Stomach (tissue), 9 donors: ENCODE data around the gene PLA2G5. TPM values are rescaled to one million over a fixed set of nuclear protein-coding genes. Genes with fewer than 3 reads are reported as not detected.

ENCODE experiments used
- DNase-seq, 2 donors: peaks; one replicate each; pipeline versions ENCODE4 v3.0.0 to v3.0.0-alpha.2; 2013 to 2019
- H3K27ac ChIP-seq, 5 donors: fragments of 200-600 bp in 4 of 5; sonication (generic) in 4 of 5; one replicate each; pipeline ENCODE4 v1.5.1; 2013 to 2019; ENCODE audit warnings: mild to moderate bottlenecking in 1 of 5, moderate library complexity in 1 of 5
- H3K27me3 ChIP-seq, 3 donors: fragments of 200-600 bp; sonication (generic); one replicate each; pipeline ENCODE4 v1.5.1; 2017 to 2019; ENCODE audit warnings: mixed run types in 1 of 3
- H3K36me3 ChIP-seq, 4 donors: fragments of 200-600 bp; sonication (generic); 1 replicate in 3 of 4; 2 replicates in 1 of 4; pipeline ENCODE4 v1.5.1; 2016 to 2019
- H3K4me1 ChIP-seq, 4 donors: fragments of 200-600 bp; sonication (generic); one replicate each; pipeline ENCODE4 v1.5.1; 2016 to 2019
- H3K4me3 ChIP-seq, 4 donors: fragments of 200-600 bp; sonication (generic) in 3 of 4; one replicate each; pipeline ENCODE4 v1.5.1; 2016 to 2019; ENCODE audit warnings: mild to moderate bottlenecking in 1 of 4
- H3K9me3 ChIP-seq, 4 donors: fragments of 200-600 bp; sonication (generic); one replicate each; pipeline ENCODE4 v1.5.1; 2016 to 2019
- EP300 ChIP-seq: sonication (generic); formaldehyde crosslinking; IDR thresholded peaks from one replicate; pipeline ENCODE4 v1.6.1; 2017; ENCODE audit warnings: antibody characterized with exemption
- POLR2A ChIP-seq, 4 donors: fragments of 450-650 bp; IDR thresholded peaks; one replicate each; pipeline ENCODE4 v1.6.1; 2016; ENCODE audit warnings: antibody characterized with exemption in 4 of 4, control low read depth in 2 of 4, mild to moderate bottlenecking in 1 of 4, moderate library complexity in 1 of 4
- POLR2AphosphoS5 ChIP-seq, 3 donors: sonication (generic); formaldehyde crosslinking; IDR thresholded peaks; one replicate each; pipeline ENCODE4 v1.6.1; 2016; ENCODE audit warnings: antibody characterized with exemption in 3 of 3
- WGBS, 5 donors: extraction: QIAGEN DNeasy Blood & Tissue Kit in 3 of 5; methylation state at CpG; one replicate each; pipeline versions ENCODE4 v1.1.5 to v1.1.7; 2013 to 2018; 5-methylcytosine and 5-hydroxymethylcytosine counted together
- intact Hi-C: fragments of 100-400 bp; cut with DNase I; formaldehyde crosslinking; loops from one replicate; pipeline ENCODE4 v1.15.1; 2023; ENCODE audit warnings: low total_unique reads
- polyA plus RNA-seq, 3 donors: library from polyadenylated mRNA; stranded (reverse); fragments of 200-250 nt; gene quantifications; one replicate each; pipeline ENCODE4 v1.2.3, GENCODE V29; 2013
- total RNA-seq, 5 donors: library from RNA; depleted of rRNA; stranded (reverse); fragments of >200 nt; gene quantifications; one replicate each; pipeline versions ENCODE4 v1.1.0 to v1.2.3, GENCODE V29; 2014 to 2016
- TF ChIP-seq, protein P1 (sequence below), 7 experiments: fragments of 450-650 bp in 4 of 7; fragments of 200-600 bp in 3 of 7; sonication (generic) in 3 of 7; IDR thresholded peaks; one replicate each; pipeline ENCODE4 v1.5.1; 2016 to 2019; ENCODE audit warnings: antibody characterized with exemption in 7 of 7, control low read depth in 2 of 7, mild to moderate bottlenecking in 1 of 7
- donor health status: healthy with polysubstance abuse.
- donor health status: Bipolar disorder and iron deficiency.
- donor health status: healthy.

PLA2G5 gene
- total and polyA plus RNA-seq, 8 donors = 0.92 to 9.4 (median 4.7) TPM; not detected in 2

DNA sequence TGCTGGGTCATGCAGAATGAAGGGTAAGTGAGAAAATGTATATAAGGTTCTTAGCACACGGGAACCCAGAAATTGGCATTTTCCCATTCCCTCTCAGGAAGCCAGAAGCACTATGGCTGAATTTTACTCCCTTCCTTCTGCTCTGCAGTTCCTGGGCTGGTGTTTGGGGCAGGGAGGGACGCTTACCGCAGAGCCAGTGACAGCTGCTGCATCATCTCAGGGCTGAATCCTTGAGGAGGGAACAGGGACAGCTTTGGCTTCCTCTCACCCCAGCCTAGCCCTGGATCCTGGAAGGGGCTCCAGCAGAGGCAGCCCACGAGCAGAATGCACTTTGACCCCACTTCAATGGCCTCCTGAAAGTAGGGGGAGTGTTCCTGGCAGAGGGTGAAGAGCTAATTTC lies 37.4 kb downstream of the PLA2G5 start:
- no peaks in the 10 kb centered on the region for H3K36me3 ChIP-seq
- no peaks in the 10 kb centered on the region for H3K9me3 ChIP-seq
- intact Hi-C loops = no loop called here
- H3K4me3 ChIP-seq = no peak overlapping the region
- DNase-seq = no peak
- peaks cover 0 to 9% (median 0%) of the 10 kb centered on the region in 3 donors for H3K27me3 ChIP-seq
- no peaks in the 10 kb centered on the region for H3K4me1 ChIP-seq
- no peak overlapping the region for H3K27ac ChIP-seq
- WGBS, 5 donors = 55 to 68% (median 60%) methylated on average over 4 of the region's 4 CpGs
- TF ChIP-seq EP300 (no peak), POLR2AphosphoS5 (IDR thresholded peaks at IDR 0.05) (no peak), POLR2A (IDR thresholded peaks at IDR 0.05) (no peak)
- TF ChIP-seq, protein P1, sequence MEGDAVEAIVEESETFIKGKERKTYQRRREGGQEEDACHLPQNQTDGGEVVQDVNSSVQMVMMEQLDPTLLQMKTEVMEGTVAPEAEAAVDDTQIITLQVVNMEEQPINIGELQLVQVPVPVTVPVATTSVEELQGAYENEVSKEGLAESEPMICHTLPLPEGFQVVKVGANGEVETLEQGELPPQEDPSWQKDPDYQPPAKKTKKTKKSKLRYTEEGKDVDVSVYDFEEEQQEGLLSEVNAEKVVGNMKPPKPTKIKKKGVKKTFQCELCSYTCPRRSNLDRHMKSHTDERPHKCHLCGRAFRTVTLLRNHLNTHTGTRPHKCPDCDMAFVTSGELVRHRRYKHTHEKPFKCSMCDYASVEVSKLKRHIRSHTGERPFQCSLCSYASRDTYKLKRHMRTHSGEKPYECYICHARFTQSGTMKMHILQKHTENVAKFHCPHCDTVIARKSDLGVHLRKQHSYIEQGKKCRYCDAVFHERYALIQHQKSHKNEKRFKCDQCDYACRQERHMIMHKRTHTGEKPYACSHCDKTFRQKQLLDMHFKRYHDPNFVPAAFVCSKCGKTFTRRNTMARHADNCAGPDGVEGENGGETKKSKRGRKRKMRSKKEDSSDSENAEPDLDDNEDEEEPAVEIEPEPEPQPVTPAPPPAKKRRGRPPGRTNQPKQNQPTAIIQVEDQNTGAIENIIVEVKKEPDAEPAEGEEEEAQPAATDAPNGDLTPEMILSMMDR (IDR thresholded peaks at IDR 0.05) = no peak

DNA sequence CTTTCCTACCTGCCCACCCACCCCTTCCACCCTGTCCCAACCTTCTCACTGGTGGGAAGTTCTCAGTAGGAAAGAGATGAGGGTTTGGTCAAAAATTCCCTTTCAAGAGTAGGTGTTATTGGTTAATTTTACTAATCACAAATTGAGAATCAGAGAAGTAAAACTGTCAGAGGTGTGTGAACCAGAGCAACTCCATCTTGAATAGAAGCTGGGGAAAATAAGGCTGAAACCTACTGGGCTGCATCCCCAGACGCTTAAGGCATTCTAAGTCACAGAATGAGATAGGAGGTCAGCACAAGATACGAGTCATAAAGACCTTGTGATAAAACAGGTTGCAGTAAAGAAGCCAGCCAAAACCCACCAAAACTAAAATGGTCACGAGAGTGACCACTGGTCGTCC lies 37.8 kb downstream of the PLA2G5 start:
- intact Hi-C loops = no loop called here
- Histone ChIP-seq H3K36me3 (no peaks in the 10 kb centered on the region), H3K4me1 (no peaks in the 10 kb centered on the region), H3K27ac (no peak overlapping the region), H3K4me3 (no peak overlapping the region), H3K9me3 (no peaks in the 10 kb centered on the region), H3K27me3 (peaks cover 0 to 13% (median 0%) of the 10 kb centered on the region in 3 donors)
- DNase-seq = no peak
- TF ChIP-seq POLR2AphosphoS5 (IDR thresholded peaks at IDR 0.05) (no peak), EP300 (no peak), POLR2A (IDR thresholded peaks at IDR 0.05) (no peak)
- TF ChIP-seq, protein P1 (IDR thresholded peaks at IDR 0.05) = no peak
- WGBS, 5 donors = 25 to 56% (median 39%) methylated on average over 4 of the region's 4 CpGs

DNA sequence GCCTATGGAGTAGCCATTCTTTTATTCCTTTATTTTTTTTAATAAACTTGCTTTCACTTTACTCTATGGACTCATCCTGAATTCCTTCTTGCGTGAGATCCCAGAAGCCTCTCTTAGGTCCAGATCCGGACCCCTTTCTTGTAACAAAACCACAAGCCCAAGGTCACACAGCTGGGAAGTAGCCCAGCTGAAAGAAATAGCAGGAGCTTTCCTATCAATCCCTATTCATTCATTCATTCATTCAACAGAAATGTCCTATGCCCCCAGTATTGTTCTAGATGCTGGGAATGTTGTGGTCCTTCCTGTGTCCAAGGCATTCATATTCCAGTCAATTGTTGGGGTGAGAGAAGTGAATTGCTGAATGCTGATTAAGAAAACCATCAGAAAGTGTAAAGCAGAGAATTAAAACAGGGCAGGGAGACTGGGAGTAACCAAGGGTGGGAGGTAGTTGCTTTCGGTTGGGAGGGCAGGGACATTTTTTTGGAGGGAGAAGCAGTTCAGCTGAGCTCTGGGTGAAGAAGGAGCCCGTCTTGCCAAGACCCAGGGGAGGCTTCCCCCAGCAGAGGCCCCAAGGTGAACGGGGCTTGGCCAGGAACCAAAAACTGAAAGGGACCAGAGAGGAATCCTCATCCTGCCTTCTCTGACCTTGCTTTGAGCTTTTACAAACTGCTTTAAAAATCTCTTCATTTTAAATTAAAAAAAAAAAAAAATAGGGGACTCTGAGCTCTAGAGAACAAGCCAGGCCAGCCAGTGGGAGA lies 38.6 kb downstream of the PLA2G5 start:
- Histone ChIP-seq H3K4me3 (no peak overlapping the region), H3K36me3 (no peaks in the 10 kb centered on the region), H3K4me1 (no peaks in the 10 kb centered on the region), H3K27me3 (peaks cover 0 to 21% (median 0%) of the 10 kb centered on the region in 3 donors), H3K9me3 (no peaks in the 10 kb centered on the region), H3K27ac (no peak overlapping the region)
- WGBS, 5 donors = 46 to 57% (median 54%) methylated on average over 5 of the region's 5 CpGs
- intact Hi-C loops = no loop called here
- TF ChIP-seq POLR2A (IDR thresholded peaks at IDR 0.05) (no peak), EP300 (no peak), POLR2AphosphoS5 (IDR thresholded peaks at IDR 0.05) (no peak)
- TF ChIP-seq, protein P1 (IDR thresholded peaks at IDR 0.05) = no peak
- DNase-seq = no peak

DNA sequence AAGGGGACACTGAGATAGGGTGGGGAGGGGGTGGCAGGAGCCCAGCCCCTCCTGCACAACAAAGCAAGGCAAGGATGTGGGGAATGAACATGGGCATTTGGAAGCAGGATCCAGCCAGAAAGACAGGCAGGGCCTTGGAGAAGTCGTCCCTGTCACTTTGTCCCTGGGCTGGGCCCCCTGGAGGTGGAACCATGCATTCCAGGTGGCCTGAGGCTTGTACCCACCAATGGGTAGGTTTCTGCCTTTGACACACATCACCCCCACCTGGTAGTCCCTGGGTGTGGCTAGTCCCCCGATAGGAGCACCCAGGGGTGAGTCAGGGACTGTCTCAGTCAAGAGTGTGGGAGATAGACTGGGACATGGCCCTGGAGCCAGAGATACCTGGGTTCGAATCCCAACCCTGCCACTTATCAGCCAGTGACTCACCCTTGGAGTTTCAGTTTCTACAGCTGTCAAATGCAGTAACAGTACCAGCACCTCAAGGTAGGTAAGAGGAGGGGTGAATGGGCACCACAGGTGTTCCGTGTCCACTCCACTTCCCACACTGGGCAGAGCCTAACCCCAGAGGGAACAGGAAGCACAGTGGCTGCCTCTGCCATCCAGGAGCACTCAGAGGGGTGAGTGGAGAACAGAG lies 39.3 kb downstream of the PLA2G5 start:
- DNase-seq = no peak
- WGBS, 5 donors = 22 to 59% (median 53%) methylated on average over 1 to 4 of the region's 4 CpGs
- TF ChIP-seq, protein P1 (IDR thresholded peaks at IDR 0.05) = no peak
- TF ChIP-seq EP300 (no peak), POLR2A (IDR thresholded peaks at IDR 0.05) (no peak), POLR2AphosphoS5 (IDR thresholded peaks at IDR 0.05) (no peak)
- Histone ChIP-seq H3K27ac (no peak overlapping the region), H3K27me3 (peaks cover 0 to 29% (median 0%) of the 10 kb centered on the region in 3 donors), H3K4me1 (no peaks in the 10 kb centered on the region), H3K9me3 (no peaks in the 10 kb centered on the region), H3K36me3 (no peaks in the 10 kb centered on the region), H3K4me3 (no peak overlapping the region)
- intact Hi-C loops = no loop called here
